Esophagus squamous epithelium (tissue), 5 donors: Measurements from ENCODE around the gene ST3GAL3. TPM values are rescaled to one million over a fixed set of nuclear protein-coding genes. Genes with fewer than 3 reads are reported as not detected.

Experiments used
- DNase-seq: peaks from one replicate; lab custom pipeline; 2025; lab: John Stamatoyannopoulos, UW
- H3K27ac ChIP-seq, 4 donors: fragments of 200-600 bp; sonication (generic); one replicate each; pipeline ENCODE4 v1.5.1; 2016 to 2019; ENCODE audit warnings: mild to moderate bottlenecking in 1 of 4
- H3K27me3 ChIP-seq, 4 donors: fragments of 200-600 bp; sonication (generic); 1 replicate in 3 of 4; 2 replicates in 1 of 4; pipeline versions ENCODE4 v1.5.1 to v1.6.0; 2017 to 2021; ENCODE audit warnings: antibody characterized with exemption in 1 of 4
- H3K36me3 ChIP-seq, 3 donors: fragments of 200-600 bp; sonication (generic); one replicate each; pipeline ENCODE4 v1.5.1; 2016 to 2019
- H3K4me1 ChIP-seq, 3 donors: fragments of 200-600 bp; sonication (generic); one replicate each; pipeline ENCODE4 v1.5.1; 2017 to 2019
- H3K4me3 ChIP-seq, 4 donors: fragments of 200-600 bp; sonication (generic); 1 replicate in 3 of 4; 2 replicates in 1 of 4; pipeline ENCODE4 v1.5.1; 2016 to 2019; ENCODE audit warnings: mild to moderate bottlenecking in 2 of 4, moderate library complexity in 1 of 4
- H3K9me3 ChIP-seq, 3 donors: fragments of 200-600 bp; sonication (generic); one replicate each; pipeline ENCODE4 v1.5.1; 2016 to 2019
- POLR2A ChIP-seq, 4 donors: fragments of 450-650 bp; IDR thresholded peaks; one replicate each; pipeline ENCODE4 v1.6.1; 2017; ENCODE audit warnings: antibody characterized with exemption in 4 of 4, mild to moderate bottlenecking in 4 of 4, moderate library complexity in 3 of 4
- WGBS, 2 donors: methylation state at CpG; one replicate each; pipeline ENCODE4 v1.1.5; 2018; 5-methylcytosine and 5-hydroxymethylcytosine counted together
- intact Hi-C: fragments of 100-400 bp; cut with DNase I; formaldehyde crosslinking; loops from one replicate; pipeline ENCODE4 v1.15.0; 2022
- total RNA-seq, 4 donors: library from RNA; depleted of rRNA; stranded (reverse); fragments of >200 nt; gene quantifications; one replicate each; pipeline ENCODE4 v1.1.0, GENCODE V29; 2016
- TF ChIP-seq, protein P1 (sequence below), 6 experiments: fragments of 450-650 bp in 4 of 6; fragments of 200-600 bp in 2 of 6; sonication (generic) in 2 of 6; IDR thresholded peaks; one replicate each; pipeline ENCODE4 v1.5.1; 2016 to 2019; ENCODE audit warnings: antibody characterized with exemption in 6 of 6, mild to moderate bottlenecking in 4 of 6, moderate library complexity in 4 of 6
- donor health status: DM: yes; HTN: yes; CAD: no.

Gene ST3GAL3
- total RNA-seq, 4 donors from 2014 or later, result 2.8 to 10.7 (median 7.1) TPM

DNA sequence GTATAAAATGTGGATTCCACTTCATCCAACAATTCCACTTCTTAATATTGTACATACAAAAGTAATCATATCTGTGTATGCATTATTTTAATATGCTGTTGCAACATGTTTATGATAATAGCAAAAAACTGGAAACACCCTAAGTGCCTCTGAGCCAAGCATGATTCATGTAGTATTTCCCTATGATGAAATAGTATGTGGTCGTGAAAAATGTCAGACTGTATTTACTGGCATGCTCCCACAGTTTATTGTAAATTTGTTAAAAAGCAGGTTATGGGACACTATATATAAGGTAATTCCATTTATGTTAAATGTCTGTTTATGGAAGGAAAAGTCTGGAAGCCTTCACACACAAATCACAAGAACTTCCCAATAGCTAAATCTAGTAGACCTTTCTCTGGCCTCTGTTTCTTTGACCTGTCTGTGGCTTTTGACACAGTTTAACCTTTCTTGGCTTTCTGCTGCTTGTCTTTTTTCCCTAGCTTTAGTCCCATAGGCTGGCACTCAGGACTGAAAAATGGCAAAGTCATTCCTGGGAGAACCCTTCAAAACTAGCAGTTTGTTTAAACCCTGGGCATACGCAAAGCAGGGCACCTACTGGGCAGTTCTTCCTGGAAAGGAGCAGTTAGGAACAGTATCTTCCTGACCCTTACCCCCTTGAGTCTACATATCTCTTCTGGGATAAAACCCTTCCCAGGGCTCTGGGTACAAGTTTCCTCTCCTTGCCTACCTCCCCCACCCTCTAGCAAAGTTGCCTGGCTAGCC is 160.8 kb downstream of the ST3GAL3 start:
- Histone ChIP-seq H3K4me3 (no peak overlapping the region), H3K9me3 (no peaks in the 10 kb centered on the region), H3K27ac (peak overlapping the region; percentile 5 to 62 (median 49)), H3K27me3 (no peaks in the 10 kb centered on the region), H3K4me1 (peaks cover 5 to 41% (median 34%) of the 10 kb centered on the region in 3 donors), H3K36me3 (no peaks in the 10 kb centered on the region)
- no peak for TF ChIP-seq POLR2A (IDR thresholded peaks at IDR 0.05)
- TF ChIP-seq, protein P1, sequence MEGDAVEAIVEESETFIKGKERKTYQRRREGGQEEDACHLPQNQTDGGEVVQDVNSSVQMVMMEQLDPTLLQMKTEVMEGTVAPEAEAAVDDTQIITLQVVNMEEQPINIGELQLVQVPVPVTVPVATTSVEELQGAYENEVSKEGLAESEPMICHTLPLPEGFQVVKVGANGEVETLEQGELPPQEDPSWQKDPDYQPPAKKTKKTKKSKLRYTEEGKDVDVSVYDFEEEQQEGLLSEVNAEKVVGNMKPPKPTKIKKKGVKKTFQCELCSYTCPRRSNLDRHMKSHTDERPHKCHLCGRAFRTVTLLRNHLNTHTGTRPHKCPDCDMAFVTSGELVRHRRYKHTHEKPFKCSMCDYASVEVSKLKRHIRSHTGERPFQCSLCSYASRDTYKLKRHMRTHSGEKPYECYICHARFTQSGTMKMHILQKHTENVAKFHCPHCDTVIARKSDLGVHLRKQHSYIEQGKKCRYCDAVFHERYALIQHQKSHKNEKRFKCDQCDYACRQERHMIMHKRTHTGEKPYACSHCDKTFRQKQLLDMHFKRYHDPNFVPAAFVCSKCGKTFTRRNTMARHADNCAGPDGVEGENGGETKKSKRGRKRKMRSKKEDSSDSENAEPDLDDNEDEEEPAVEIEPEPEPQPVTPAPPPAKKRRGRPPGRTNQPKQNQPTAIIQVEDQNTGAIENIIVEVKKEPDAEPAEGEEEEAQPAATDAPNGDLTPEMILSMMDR (IDR thresholded peaks at IDR 0.05), result no peak
- 42 to 44% methylated on average over 2 of the region's 2 CpGs for WGBS, 2 donors
- no peak for DNase-seq
- intact Hi-C loops, result no loop called here

DNA sequence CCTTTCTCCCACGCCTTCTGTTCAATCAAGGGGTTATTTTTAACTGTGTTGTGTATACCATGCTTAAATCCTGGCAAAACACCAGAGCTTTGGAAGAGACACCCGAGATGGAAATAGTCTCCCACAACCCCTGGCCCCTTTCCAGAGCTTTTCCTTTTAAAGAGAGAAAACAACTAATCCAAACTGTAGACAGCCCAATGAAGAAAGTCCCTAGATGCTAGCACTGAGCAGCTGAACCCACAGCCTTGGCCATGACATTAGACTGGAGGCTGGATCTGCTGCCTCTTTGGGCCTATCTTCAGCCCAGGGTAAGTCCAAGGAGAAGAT is 161.4 kb downstream of the ST3GAL3 start:
- H3K27ac ChIP-seq, result peak overlapping the region; percentile 5 to 62 (median 49)
- TF ChIP-seq POLR2A (IDR thresholded peaks at IDR 0.05), result no peak
- TF ChIP-seq, protein P1 (IDR thresholded peaks at IDR 0.05), result no peak
- WGBS, 2 donors, result 36 to 50% methylated on average over 2 of the region's 2 CpGs
- H3K9me3 ChIP-seq, result no peaks in the 10 kb centered on the region
- H3K4me1 ChIP-seq, result peaks cover 5 to 41% (median 34%) of the 10 kb centered on the region in 3 donors
- intact Hi-C loops, result no loop called here
- no peaks in the 10 kb centered on the region for H3K27me3 ChIP-seq
- H3K4me3 ChIP-seq, result no peak overlapping the region
- no peak for DNase-seq
- no peaks in the 10 kb centered on the region for H3K36me3 ChIP-seq

DNA sequence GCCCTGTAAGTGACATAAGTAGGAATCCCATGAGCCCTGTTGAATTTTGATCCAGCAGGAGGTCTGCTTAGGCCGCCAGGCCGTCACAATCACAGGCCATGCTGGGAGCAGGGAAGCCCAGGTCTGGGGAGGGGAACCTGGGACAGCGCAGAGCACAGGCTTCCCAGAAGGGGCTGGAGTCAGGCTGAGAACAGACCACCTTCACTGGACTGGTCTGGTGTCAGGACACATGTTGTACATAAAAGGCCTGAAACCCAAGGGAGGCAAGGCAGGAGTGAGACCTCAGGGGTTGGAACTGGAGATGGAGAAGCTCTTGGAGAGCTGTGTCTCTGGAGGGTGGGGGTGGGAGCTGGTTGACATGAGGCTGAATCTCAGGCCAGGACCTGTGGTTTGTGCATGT is 163.0 kb downstream of the ST3GAL3 start:
- H3K9me3 ChIP-seq, result no peaks in the 10 kb centered on the region
- no peaks in the 10 kb centered on the region for H3K27me3 ChIP-seq
- WGBS, 2 donors, result 87 to 90% methylated on average over 2 to 3 of the region's 3 CpGs
- DNase-seq, result no peak
- H3K4me3 ChIP-seq, result no peak overlapping the region
- intact Hi-C loops, result no loop called here
- no peak overlapping the region for H3K27ac ChIP-seq
- TF ChIP-seq, protein P1 (IDR thresholded peaks at IDR 0.05), result no peak
- no peak for TF ChIP-seq POLR2A (IDR thresholded peaks at IDR 0.05)
- peaks cover 5 to 29% (median 27%) of the 10 kb centered on the region in 3 donors for H3K4me1 ChIP-seq
- no peaks in the 10 kb centered on the region for H3K36me3 ChIP-seq

DNA sequence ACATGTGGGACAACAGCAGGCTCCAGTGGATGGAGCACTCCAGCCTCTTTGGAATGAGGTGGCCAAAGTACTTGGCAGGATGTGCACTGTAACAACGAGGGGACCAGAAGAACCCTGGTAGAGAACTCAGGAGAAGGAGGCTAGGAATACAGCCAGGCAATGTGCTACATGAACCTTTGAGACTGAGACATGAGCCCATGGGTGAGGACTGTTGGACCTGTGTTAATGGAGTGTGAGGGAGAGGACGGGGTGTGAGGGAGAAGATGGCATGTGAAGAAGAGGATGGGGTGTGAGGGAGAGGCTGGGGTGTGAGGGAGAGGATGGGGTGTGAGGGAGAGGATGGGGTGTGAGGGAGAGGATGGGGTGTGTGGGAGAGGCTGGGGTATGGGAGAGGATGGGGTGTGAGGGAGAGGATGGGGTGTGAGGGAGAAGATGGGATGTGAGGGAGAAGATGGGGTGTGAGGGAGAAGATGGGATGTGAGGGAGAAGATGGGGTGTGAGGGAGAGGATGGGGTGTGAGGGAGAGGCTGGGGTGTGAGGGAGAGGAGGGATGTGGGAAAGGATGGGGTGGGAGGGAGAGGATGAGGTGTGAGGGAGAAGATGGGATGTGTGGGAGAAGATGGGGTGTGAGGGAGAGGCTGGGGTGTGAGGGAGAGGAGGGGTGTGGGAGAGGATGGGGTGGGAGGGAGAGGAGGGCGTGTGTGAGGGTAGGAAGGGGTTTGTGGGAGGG is 164.0 kb downstream of the ST3GAL3 start:
- Histone ChIP-seq H3K27me3 (no peaks in the 10 kb centered on the region), H3K27ac (no peak overlapping the region), H3K9me3 (no peaks in the 10 kb centered on the region), H3K36me3 (no peaks in the 10 kb centered on the region), H3K4me3 (no peak overlapping the region), H3K4me1 (peaks cover 0 to 27% (median 18%) of the 10 kb centered on the region in 3 donors)
- WGBS, 2 donors, result 72 to 87% methylated on average over 2 of the region's 3 CpGs
- TF ChIP-seq, protein P1 (IDR thresholded peaks at IDR 0.05), result no peak
- no peak for TF ChIP-seq POLR2A (IDR thresholded peaks at IDR 0.05)
- DNase-seq, result no peak
- intact Hi-C loops, result no loop called here

DNA sequence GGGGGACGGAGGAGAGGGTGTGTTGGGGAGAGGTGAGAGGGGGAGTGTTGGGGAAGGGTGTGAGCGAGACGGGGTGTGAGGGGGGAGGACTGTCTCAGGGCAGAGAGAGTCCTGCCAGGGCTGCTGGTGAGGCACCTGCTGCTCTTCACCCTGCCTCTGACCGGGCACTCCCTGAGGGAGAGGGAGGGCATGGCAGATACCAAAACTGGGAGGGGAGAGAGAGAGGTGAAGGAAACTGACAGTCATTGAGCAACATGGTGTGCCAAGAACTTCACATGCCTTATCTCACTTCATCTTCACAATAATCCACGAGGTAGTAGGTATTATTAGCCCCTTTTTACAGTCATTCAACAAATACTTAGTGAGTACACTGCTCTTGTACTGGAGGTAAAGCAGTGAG is 164.9 kb downstream of the ST3GAL3 start:
- WGBS, 2 donors, result 55 to 58% methylated on average over 5 of the region's 5 CpGs
- Histone ChIP-seq H3K36me3 (no peaks in the 10 kb centered on the region), H3K27ac (no peak overlapping the region), H3K9me3 (no peaks in the 10 kb centered on the region), H3K27me3 (no peaks in the 10 kb centered on the region), H3K4me3 (no peak overlapping the region), H3K4me1 (peaks cover 0 to 26% (median 15%) of the 10 kb centered on the region in 3 donors)
- TF ChIP-seq, protein P1 (IDR thresholded peaks at IDR 0.05), result no peak
- TF ChIP-seq POLR2A (IDR thresholded peaks at IDR 0.05), result no peak
- intact Hi-C loops, result no loop called here
- no peak for DNase-seq
